HepG2 (cell line): ENCODE data around the gene KRTAP23-1. TPM values are rescaled to one million over a fixed set of nuclear protein-coding genes. Genes with fewer than 3 reads are reported as not detected.

Source experiments
- ATAC-seq: fragments of 200-7000 bp; cut with Tn5 transposase; 3 replicates; pipeline ENCODE4 v1.9.1; 2020; ENCODE audit warnings: mild to moderate bottlenecking, moderate library complexity
- BruUV-seq: library from RNA; stranded (reverse); fragments of 400-500 nt; replicated peaks from 2 replicates; lab custom pipeline; 2021; lab: Mats Ljungman, UMichigan
- CTCF ChIA-PET: fragments of 300-600 bp; formaldehyde crosslinking; extraction: SDS; loops from one replicate; lab custom pipeline; 2021; ENCODE audit warnings: low total read pairs, inconsistent platforms, low intra/inter-chr PET ratio; lab: Yijun Ruan, JAX
- POLR2A ChIA-PET: fragments of 350-600 bp; sonication (Branson Sonifier 250); formaldehyde crosslinking; loops from one replicate; lab custom pipeline; 2020; ENCODE audit warnings: antibody characterized with exemption, inconsistent platforms; lab: Yijun Ruan, JAX
- DNase-seq: peaks from one replicate; pipeline ENCODE4 v3.0.0-alpha.2; 2015; ENCODE audit warnings: low spot score
- FAIRE-seq: peaks from 3 replicates; lab custom pipeline; 2011; peaks lifted over from hg19 to GRCh38; lab: Jason Lieb, UNC
- H2AFZ ChIP-seq: one replicate; pipeline ENCODE4 v1.6.1; 2011; ENCODE audit warnings: low read length, inconsistent platforms
- H3K27ac ChIP-seq: fragments of 300-600 bp; 3 replicates; pipeline ENCODE4 v1.8.0; 2011; ENCODE audit warnings: mixed run types, mild to moderate bottlenecking, mixed read lengths, low read length, inconsistent platforms; ENCODE audit not compliant: insufficient read depth; ENCODE audit errors: extremely low read length
- H3K27me3 ChIP-seq, 2 experiments: fragments of 200-600 bp in 1 of 2; 2 replicates in 1 of 2; 3 replicates in 1 of 2; pipeline versions ENCODE4 v1.6.0 to v1.8.0; 2011; ENCODE audit warnings: low read length in 2 of 2, mild to moderate bottlenecking in 2 of 2, moderate library complexity in 2 of 2, inconsistent platforms in 1 of 2; ENCODE audit not compliant: insufficient read depth in 2 of 2, control insufficient read depth in 1 of 2
- H3K36me3 ChIP-seq, 2 experiments: fragments of 200-600 bp in 1 of 2; replicated peaks in 1 of 2; 2 replicates in 1 of 2; 3 replicates in 1 of 2; pipeline versions ENCODE4 v1.5.1 to v1.8.0; 2011; ENCODE audit warnings: low read length in 2 of 2, inconsistent platforms in 1 of 2; ENCODE audit not compliant: insufficient read depth in 2 of 2, control insufficient read depth in 1 of 2
- H3K4me1 ChIP-seq: 2 replicates; pipeline ENCODE4 v1.5.1; 2012; ENCODE audit warnings: low read length, inconsistent platforms; ENCODE audit not compliant: insufficient read depth
- H3K4me2 ChIP-seq: 2 replicates; pipeline ENCODE4 v1.6.0; 2011; ENCODE audit warnings: low read depth, low read length, inconsistent platforms
- H3K4me3 ChIP-seq, 3 experiments: fragments of 200-600 bp in 1 of 3; sonication (generic), shearing (Covaris generic) in 1 of 3; replicated peaks in 1 of 3; 2 replicates each; pipeline ENCODE4 v1.5.1; 2011 to 2016; ENCODE audit warnings: low read length in 3 of 3, inconsistent platforms in 2 of 3, low read depth in 2 of 3, mild to moderate bottlenecking in 2 of 3, control low read depth in 1 of 3, mixed read lengths in 1 of 3; ENCODE audit not compliant: insufficient read depth in 1 of 3
- H3K79me2 ChIP-seq: one replicate; pipeline ENCODE4 v1.6.1; 2011; ENCODE audit warnings: low read length, inconsistent platforms; ENCODE audit not compliant: insufficient read depth
- H3K9ac ChIP-seq: 2 replicates; pipeline ENCODE4 v1.6.0; 2011; ENCODE audit warnings: mild to moderate bottlenecking, low read depth, low read length, inconsistent platforms; ENCODE audit not compliant: insufficient read depth
- H3K9me3 ChIP-seq: 2 replicates; pipeline ENCODE4 v1.5.1; 2012; ENCODE audit warnings: mild to moderate bottlenecking, low read length
- H4K20me1 ChIP-seq: 2 replicates; pipeline ENCODE4 v1.6.0; 2011; ENCODE audit warnings: inconsistent platforms, mild to moderate bottlenecking, low read length, moderate library complexity; ENCODE audit not compliant: insufficient read depth
- AHR ChIP-seq: IDR thresholded peaks from 2 replicates; pipeline ENCODE4 v1.6.1; 2018; ENCODE audit warnings: missing genetic modification reagents, missing compliant biosample characterization
- CAMTA2 ChIP-seq: sonication (generic); formaldehyde crosslinking; IDR thresholded peaks from 2 replicates; pipeline ENCODE4 v1.4.0; 2020; ENCODE audit warnings: mild to moderate bottlenecking, missing genetic modification reagents, borderline replicate concordance
- ELF4 ChIP-seq: sonication (generic); formaldehyde crosslinking; IDR thresholded peaks from 2 replicates; pipeline ENCODE4 v1.5.0; 2020; ENCODE audit warnings: missing genetic modification reagents, mild to moderate bottlenecking, moderate library complexity, borderline replicate concordance
- FOXK2 ChIP-seq: fragments of 450-650 bp; IDR thresholded peaks from 2 replicates; pipeline ENCODE4 v1.6.1; 2016
- GATAD2A ChIP-seq: IDR thresholded peaks from 2 replicates; pipeline ENCODE4 v1.6.1; 2016
- KDM6A ChIP-seq: IDR thresholded peaks from 2 replicates; pipeline ENCODE4 v1.6.1; 2016; ENCODE audit warnings: low read depth
- MTA1 ChIP-seq: sonication (generic); formaldehyde crosslinking; IDR thresholded peaks from 2 replicates; pipeline ENCODE4 v1.4.0; 2020; ENCODE audit warnings: missing genetic modification reagents, mild to moderate bottlenecking, borderline replicate concordance
- NR2F2 ChIP-seq: IDR thresholded peaks from 2 replicates; pipeline ENCODE4 v1.6.1; 2012; ENCODE audit warnings: low read depth, inconsistent platforms, borderline replicate concordance
- RBAK ChIP-seq: sonication (generic); formaldehyde crosslinking; IDR thresholded peaks from 2 replicates; pipeline ENCODE4 v1.5.1; 2020; ENCODE audit warnings: mild to moderate bottlenecking, missing genetic modification reagents
- ZNF30 ChIP-seq: sonication (generic); formaldehyde crosslinking; IDR thresholded peaks from 2 replicates; pipeline ENCODE4 v1.5.0; 2020; ENCODE audit warnings: mild to moderate bottlenecking, missing genetic modification reagents
- ZNF792 ChIP-seq: IDR thresholded peaks from 2 replicates; pipeline ENCODE4 v1.6.1; 2016
- ZSCAN29 ChIP-seq: sonication (generic); formaldehyde crosslinking; conservative IDR thresholded peaks from 2 replicates; pipeline ENCODE4 v1.4.0; 2020; ENCODE audit warnings: mild to moderate bottlenecking, missing genetic modification reagents
- in situ Hi-C: cut with HindIII; loops from 2 replicates; pipeline ENCODE4 v1.10.0; 2017; ENCODE audit warnings: low pct_unique_long_range_greater_than_20kb; ENCODE audit not compliant: extremely low pct_ligation_motif_present
- intact Hi-C: fragments of 100-400 bp; cut with micrococcal nuclease; formaldehyde crosslinking; loops from one replicate; pipeline ENCODE4 v1.10.0; 2022; ENCODE audit not compliant: unreplicated experiment
- polyA plus RNA-seq, 8 experiments: library from polyadenylated mRNA; depleted of rRNA in 3 of 8; stranded (reverse) in 7 of 8; unstranded in 1 of 8; fragments of >200 nt; fragmentation: Illumina TruSeq in 4 of 8; extraction: Trizol in 4 of 8; gene quantifications; 2 replicates each; pipeline versions ENCODE4 v1.2.1 to v1.2.3, GENCODE V29; 2011 to 2016; ENCODE audit warnings: low read depth in 4 of 8, missing spikeins in 1 of 8, mixed read lengths in 1 of 8; ENCODE audit not compliant: insufficient read depth in 1 of 8
- total RNA-seq, 5 experiments: library from RNA; depleted of rRNA; stranded (reverse); fragments of >200 nt; fragmentation: Illumina TruSeq; extraction: Trizol; gene quantifications; 2 replicates each; pipeline ENCODE4 v1.2.3, GENCODE V29; 2016; ENCODE audit warnings: low read depth in 1 of 5
- TF ChIP-seq, protein P1 (sequence below): sonication (generic); formaldehyde crosslinking; IDR thresholded peaks from 2 replicates; pipeline ENCODE4 v1.4.0; 2020; ENCODE audit warnings: missing genetic modification reagents
- TF ChIP-seq, protein P2 (sequence below): sonication (generic); formaldehyde crosslinking; IDR thresholded peaks from 2 replicates; pipeline ENCODE4 v1.5.1; 2020; ENCODE audit warnings: missing genetic modification reagents, mild to moderate bottlenecking, borderline replicate concordance
- TF ChIP-seq, protein P3 (sequence below): sonication (generic); formaldehyde crosslinking; conservative IDR thresholded peaks from 2 replicates; pipeline ENCODE4 v1.4.0; 2020; ENCODE audit warnings: missing genetic modification reagents

Gene KRTAP23-1
- total and polyA plus RNA-seq, 2 of the 13 experiments (the other 11 are each of a cell fraction or from before 2014, with no cell fraction given), result not detected

DNA sequence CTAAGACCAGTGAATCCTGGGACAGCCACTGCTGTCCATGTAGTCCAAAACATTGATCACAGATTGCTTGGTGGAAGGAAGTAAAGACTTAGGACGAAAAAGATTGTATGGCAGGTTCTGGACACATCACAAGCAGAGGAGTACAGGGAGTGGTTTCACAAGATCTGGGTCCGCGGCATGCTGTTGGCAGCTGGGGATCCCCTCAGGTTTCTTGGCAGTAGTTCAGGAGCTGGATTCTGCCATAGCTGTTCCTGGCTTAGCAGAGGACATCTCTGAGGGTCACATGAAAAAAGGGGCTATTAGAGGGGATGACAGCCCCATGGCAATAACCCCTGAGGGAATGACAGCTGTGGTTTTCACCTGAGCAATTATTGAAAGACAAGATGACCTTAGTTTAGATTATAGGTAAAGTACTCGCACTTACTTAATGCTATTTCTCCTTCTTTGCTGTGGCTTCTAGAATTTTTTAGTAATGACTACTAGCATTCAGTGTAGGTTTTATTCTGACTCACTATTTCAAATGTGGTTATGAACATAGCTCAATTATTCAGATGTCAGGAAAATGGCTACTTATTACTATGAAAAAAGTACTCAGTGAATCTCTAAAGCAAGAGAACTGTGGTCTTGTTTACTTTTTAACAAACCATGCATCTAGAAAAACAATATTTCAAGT lies 19.1 kb downstream of the KRTAP23-1 start (continued):
- TF ChIP-seq, protein P1, sequence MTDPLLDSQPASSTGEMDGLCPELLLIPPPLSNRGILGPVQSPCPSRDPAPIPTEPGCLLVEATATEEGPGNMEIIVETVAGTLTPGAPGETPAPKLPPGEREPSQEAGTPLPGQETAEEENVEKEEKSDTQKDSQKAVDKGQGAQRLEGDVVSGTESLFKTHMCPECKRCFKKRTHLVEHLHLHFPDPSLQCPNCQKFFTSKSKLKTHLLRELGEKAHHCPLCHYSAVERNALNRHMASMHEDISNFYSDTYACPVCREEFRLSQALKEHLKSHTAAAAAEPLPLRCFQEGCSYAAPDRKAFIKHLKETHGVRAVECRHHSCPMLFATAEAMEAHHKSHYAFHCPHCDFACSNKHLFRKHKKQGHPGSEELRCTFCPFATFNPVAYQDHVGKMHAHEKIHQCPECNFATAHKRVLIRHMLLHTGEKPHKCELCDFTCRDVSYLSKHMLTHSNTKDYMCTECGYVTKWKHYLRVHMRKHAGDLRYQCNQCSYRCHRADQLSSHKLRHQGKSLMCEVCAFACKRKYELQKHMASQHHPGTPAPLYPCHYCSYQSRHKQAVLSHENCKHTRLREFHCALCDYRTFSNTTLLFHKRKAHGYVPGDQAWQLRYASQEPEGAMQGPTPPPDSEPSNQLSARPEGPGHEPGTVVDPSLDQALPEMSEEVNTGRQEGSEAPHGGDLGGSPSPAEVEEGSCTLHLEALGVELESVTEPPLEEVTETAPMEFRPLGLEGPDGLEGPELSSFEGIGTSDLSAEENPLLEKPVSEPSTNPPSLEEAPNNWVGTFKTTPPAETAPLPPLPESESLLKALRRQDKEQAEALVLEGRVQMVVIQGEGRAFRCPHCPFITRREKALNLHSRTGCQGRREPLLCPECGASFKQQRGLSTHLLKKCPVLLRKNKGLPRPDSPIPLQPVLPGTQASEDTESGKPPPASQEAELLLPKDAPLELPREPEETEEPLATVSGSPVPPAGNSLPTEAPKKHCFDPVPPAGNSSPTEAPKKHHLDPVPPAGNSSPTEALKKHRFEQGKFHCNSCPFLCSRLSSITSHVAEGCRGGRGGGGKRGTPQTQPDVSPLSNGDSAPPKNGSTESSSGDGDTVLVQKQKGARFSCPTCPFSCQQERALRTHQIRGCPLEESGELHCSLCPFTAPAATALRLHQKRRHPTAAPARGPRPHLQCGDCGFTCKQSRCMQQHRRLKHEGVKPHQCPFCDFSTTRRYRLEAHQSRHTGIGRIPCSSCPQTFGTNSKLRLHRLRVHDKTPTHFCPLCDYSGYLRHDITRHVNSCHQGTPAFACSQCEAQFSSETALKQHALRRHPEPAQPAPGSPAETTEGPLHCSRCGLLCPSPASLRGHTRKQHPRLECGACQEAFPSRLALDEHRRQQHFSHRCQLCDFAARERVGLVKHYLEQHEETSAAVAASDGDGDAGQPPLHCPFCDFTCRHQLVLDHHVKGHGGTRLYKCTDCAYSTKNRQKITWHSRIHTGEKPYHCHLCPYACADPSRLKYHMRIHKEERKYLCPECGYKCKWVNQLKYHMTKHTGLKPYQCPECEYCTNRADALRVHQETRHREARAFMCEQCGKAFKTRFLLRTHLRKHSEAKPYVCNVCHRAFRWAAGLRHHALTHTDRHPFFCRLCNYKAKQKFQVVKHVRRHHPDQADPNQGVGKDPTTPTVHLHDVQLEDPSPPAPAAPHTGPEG (CRISPR knock-in tag), result no peak
- TF ChIP-seq CAMTA2, result no peak
- no peak for TF ChIP-seq ZNF792
- TF ChIP-seq ZNF30 (CRISPR knock-in tag), result no peak
- no peak for TF ChIP-seq NR2F2
- TF ChIP-seq MTA1 (CRISPR knock-in tag), result no peak
- no peak for TF ChIP-seq AHR (CRISPR knock-in tag)

DNA sequence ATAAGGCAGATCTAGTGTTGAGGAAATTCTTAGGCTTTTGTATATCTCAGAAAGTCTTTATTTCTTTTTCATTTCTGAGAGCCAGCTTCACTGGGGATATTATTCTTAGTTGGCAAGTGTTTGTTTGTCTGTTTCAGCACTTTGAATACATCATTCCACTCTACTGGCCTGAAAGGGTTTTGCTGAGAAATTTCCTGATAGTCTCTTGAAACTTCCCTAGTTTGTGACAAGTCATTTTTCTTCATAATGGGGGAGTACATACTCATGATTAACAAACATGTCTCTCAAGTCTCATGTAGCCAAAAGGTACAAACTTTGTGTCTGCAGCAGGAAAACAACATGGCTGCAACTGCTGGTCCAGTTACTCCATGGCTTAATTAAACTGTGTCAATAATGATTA lies 22.0 kb downstream of the KRTAP23-1 start:
- intact Hi-C loops, result no loop called here
- in situ Hi-C loops, result loop anchor here (25.0 kb wide), 1 partner anchor 761 kb away; no protein-coding TSS in a partner anchor
- no peak for ATAC-seq
- Histone ChIP-seq H3K27me3 (no peaks in the 10 kb centered on the region), H3K27ac (no peak overlapping the region), H4K20me1 (no peaks in the 10 kb centered on the region), H3K36me3 (no peaks in the 10 kb centered on the region), H3K79me2 (no peaks in the 10 kb centered on the region), H3K9me3 (peaks cover 91% of the 10 kb centered on the region), H3K9ac (no peak overlapping the region), H3K4me2 (no peak overlapping the region), H3K4me1 (no peaks in the 10 kb centered on the region), H3K4me3 (no peak overlapping the region), H2AFZ (no peak overlapping the region)
- ChIA-PET POLR2A (no interaction called here), CTCF (no interaction called here)
- no TSS peak for BruUV-seq
- no peak for DNase-seq
- no peak for FAIRE-seq
- TF ChIP-seq FOXK2 (no peak), ZSCAN29 (CRISPR knock-in tag) (no peak), GATAD2A (no peak), KDM6A (CRISPR knock-in tag) (no peak), ELF4 (CRISPR knock-in tag) (no peak), RBAK (CRISPR knock-in tag) (no peak)
- TF ChIP-seq, protein P2, sequence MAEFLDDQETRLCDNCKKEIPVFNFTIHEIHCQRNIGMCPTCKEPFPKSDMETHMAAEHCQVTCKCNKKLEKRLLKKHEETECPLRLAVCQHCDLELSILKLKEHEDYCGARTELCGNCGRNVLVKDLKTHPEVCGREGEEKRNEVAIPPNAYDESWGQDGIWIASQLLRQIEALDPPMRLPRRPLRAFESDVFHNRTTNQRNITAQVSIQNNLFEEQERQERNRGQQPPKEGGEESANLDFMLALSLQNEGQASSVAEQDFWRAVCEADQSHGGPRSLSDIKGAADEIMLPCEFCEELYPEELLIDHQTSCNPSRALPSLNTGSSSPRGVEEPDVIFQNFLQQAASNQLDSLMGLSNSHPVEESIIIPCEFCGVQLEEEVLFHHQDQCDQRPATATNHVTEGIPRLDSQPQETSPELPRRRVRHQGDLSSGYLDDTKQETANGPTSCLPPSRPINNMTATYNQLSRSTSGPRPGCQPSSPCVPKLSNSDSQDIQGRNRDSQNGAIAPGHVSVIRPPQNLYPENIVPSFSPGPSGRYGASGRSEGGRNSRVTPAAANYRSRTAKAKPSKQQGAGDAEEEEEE, result no peak
- TF ChIP-seq, protein P3, sequence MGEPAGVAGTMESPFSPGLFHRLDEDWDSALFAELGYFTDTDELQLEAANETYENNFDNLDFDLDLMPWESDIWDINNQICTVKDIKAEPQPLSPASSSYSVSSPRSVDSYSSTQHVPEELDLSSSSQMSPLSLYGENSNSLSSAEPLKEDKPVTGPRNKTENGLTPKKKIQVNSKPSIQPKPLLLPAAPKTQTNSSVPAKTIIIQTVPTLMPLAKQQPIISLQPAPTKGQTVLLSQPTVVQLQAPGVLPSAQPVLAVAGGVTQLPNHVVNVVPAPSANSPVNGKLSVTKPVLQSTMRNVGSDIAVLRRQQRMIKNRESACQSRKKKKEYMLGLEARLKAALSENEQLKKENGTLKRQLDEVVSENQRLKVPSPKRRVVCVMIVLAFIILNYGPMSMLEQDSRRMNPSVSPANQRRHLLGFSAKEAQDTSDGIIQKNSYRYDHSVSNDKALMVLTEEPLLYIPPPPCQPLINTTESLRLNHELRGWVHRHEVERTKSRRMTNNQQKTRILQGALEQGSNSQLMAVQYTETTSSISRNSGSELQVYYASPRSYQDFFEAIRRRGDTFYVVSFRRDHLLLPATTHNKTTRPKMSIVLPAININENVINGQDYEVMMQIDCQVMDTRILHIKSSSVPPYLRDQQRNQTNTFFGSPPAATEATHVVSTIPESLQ, result no peak
